Body of pancreas (tissue), 4 donors: ENCODE results near the gene P2RX6. TPM values are rescaled to one million over a fixed set of nuclear protein-coding genes. Genes with fewer than 3 reads are reported as not detected.

ENCODE experiments used
- ATAC-seq: fragments of 150-250 bp; one replicate; pipeline ENCODE4 v1.9.1; 2016
- DNase-seq, 4 donors: peaks; one replicate each; pipeline ENCODE4 v3.0.0-alpha.2; 2019
- H3K27ac ChIP-seq, 4 donors: fragments of 200-600 bp; sonication (generic); 1 replicate in 3 of 4; 2 replicates in 1 of 4; pipeline versions ENCODE4 v1.5.1 to v1.6.1; 2016 to 2019; ENCODE audit warnings: mild to moderate bottlenecking in 1 of 4, mixed read lengths in 1 of 4, moderate library complexity in 1 of 4
- H3K27me3 ChIP-seq, 2 donors: fragments of 200-600 bp; sonication (generic); one replicate each; pipeline ENCODE4 v1.6.0; 2016; ENCODE audit warnings: mild to moderate bottlenecking in 1 of 2
- H3K36me3 ChIP-seq, 2 donors: fragments of 200-600 bp; sonication (generic); replicated peaks in 1 of 2; 2 replicates each; pipeline ENCODE4 v1.5.1; 2016; ENCODE audit warnings: low read depth in 2 of 2; ENCODE audit not compliant: insufficient read depth in 1 of 2
- H3K4me1 ChIP-seq: fragments of 200-600 bp; sonication (generic); one replicate; pipeline ENCODE4 v1.6.0; 2016
- H3K4me3 ChIP-seq, 2 donors: fragments of 200-600 bp; sonication (generic); 1 replicate in 1 of 2; 2 replicates in 1 of 2; pipeline ENCODE4 v1.5.1; 2016 to 2019
- H3K9me3 ChIP-seq, 3 donors: fragments of 200-600 bp; sonication (generic); 1 replicate in 2 of 3; 2 replicates in 1 of 3; pipeline ENCODE4 v1.5.1; 2016
- POLR2A ChIP-seq, 3 donors: fragments of 450-650 bp; IDR thresholded peaks; one replicate each; pipeline ENCODE4 v1.6.1; 2016; ENCODE audit warnings: antibody characterized with exemption in 3 of 3, mild to moderate bottlenecking in 2 of 3
- WGBS, 2 donors: methylation state at CpG; one replicate each; pipeline ENCODE4 v1.1.5; 2017; 5-methylcytosine and 5-hydroxymethylcytosine counted together
- intact Hi-C: fragments of 100-400 bp; cut with DNase I; formaldehyde crosslinking; loops from one replicate; pipeline ENCODE4 v1.15.1; 2023
- total RNA-seq, 2 donors: library from RNA; depleted of rRNA; stranded (reverse); fragments of >200 nt; gene quantifications; one replicate each; pipeline ENCODE4 v1.1.0, GENCODE V29; 2016
- TF ChIP-seq, protein P1 (sequence below), 7 experiments: fragments of 450-650 bp in 4 of 7; fragments of 200-600 bp in 3 of 7; sonication (generic) in 3 of 7; IDR thresholded peaks; one replicate each; pipeline ENCODE4 v1.5.1; 2016 to 2019; ENCODE audit warnings: antibody characterized with exemption in 7 of 7

P2RX6 gene
- not detected for total RNA-seq

DNA sequence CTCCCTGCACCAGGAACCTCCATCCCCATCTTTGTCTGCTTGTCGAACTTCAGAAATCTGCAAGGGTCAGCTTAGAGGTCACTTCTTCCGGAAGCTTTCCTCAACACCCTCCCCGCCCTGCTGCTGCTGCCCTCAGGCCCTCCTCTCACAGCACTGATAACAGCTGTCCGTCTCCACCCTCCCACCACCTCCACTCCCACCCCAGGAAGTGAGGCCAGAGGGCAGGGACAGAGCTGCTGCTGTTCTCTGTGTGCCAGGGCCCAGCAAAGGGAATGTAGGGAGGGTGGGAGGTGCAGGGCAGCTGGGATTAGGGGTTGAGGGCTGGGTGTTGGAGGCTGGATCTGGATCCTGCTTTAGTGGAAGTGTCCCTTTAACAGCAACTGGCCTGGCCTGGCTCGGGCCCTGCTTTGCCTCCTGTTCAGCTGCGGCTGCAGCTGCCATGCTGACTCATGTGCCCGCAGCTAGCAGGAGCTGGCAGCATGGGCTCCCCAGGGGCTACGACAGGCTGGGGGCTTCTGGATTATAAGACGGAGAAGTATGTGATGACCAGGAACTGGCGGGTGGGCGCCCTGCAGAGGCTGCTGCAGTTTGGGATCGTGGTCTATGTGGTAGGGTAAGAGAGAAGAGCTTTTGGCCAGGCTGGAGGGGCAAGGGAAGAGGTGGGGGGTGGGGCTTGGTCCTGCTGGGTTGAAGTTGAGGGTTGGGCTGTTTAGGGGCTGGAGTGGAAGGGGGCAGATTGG, at the start of gene P2RX6:
TSS of gene P2RX6 (plus strand) at position 440 of the 740 bp plus-strand sequence. CDS start at position 450, 10 bp downstream.
- Histone ChIP-seq H3K36me3 (no peaks in the 10 kb centered on the region), H3K27ac (peak within 1 kb of the TSS in 3 of 4 donors; percentile 21 to 46 (median 30)), H3K27me3 (no peaks in the 10 kb centered on the region), H3K9me3 (no peaks in the 10 kb centered on the region), H3K4me3 (no peak within 1 kb of the TSS), H3K4me1 (peaks cover 16% of the 10 kb centered on the region)
- DNase-seq (peak in 1 of 4 donors; percentile 23), ATAC-seq (no peak)
- intact Hi-C loops = loop anchor here (10.0 kb wide), 1 partner anchor 50 kb away; the partner anchor contains the start of gene AIFM3
- TF ChIP-seq, protein P1, sequence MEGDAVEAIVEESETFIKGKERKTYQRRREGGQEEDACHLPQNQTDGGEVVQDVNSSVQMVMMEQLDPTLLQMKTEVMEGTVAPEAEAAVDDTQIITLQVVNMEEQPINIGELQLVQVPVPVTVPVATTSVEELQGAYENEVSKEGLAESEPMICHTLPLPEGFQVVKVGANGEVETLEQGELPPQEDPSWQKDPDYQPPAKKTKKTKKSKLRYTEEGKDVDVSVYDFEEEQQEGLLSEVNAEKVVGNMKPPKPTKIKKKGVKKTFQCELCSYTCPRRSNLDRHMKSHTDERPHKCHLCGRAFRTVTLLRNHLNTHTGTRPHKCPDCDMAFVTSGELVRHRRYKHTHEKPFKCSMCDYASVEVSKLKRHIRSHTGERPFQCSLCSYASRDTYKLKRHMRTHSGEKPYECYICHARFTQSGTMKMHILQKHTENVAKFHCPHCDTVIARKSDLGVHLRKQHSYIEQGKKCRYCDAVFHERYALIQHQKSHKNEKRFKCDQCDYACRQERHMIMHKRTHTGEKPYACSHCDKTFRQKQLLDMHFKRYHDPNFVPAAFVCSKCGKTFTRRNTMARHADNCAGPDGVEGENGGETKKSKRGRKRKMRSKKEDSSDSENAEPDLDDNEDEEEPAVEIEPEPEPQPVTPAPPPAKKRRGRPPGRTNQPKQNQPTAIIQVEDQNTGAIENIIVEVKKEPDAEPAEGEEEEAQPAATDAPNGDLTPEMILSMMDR (IDR thresholded peaks at IDR 0.05) = no peak
- no peak for TF ChIP-seq POLR2A (IDR thresholded peaks at IDR 0.05)
- WGBS, 2 donors = 26 to 34% methylated on average over 11 to 12 of the region's 12 CpGs

DNA sequence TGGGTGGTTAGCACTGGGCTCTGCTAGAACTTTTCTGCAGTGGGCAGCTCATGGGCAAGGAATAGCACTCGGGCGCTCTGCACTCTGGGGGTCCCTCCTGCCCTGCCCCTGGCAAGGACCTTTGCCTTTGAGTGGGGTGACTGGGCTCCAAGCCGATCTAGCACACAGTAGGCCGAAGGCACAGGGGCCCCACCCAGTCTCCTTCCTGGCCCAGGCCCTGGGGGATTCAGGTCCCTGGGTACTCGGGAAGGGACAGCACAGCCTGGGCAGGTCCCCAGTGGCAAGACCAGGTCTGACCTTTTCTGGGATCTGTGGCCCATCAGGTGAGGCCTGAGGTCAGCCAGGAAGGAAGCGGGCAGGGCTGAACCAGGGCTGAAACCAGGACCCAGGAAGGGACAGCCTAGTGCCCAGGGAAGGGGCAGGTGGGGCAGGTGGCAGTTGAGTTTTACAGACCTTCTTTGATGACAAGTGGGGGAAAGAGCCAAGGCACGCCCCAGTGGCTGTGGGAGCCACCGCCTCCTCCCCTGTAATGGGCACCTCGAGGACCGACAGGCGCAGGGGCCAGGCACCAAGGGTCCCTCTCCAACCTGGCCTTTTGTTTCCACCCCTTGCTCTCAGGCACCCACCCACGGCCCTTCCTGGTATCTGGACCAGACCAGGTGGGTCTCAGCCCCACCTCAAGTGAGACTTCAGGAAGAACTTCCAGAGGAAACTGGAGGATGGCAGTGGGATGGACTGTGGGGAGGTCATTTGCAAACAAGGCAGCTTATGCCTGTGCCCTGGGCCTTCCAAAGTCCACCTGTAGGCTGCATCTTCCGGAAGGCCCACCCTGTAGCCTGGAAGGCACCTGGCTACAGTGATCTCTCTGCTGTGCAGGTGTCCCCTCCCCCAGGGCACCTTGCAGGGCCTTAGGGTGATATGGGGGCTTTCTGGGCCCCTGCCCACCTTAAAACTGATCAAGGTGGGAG, 48.8 kb upstream of the P2RX6 start:
- intact Hi-C loops = loop anchor here (10.0 kb wide), 2 partner anchors 49 to 51 kb away; partner anchors contain the start of genes CRKL and P2RX6
- no peak for ATAC-seq
- no peak for DNase-seq

DNA sequence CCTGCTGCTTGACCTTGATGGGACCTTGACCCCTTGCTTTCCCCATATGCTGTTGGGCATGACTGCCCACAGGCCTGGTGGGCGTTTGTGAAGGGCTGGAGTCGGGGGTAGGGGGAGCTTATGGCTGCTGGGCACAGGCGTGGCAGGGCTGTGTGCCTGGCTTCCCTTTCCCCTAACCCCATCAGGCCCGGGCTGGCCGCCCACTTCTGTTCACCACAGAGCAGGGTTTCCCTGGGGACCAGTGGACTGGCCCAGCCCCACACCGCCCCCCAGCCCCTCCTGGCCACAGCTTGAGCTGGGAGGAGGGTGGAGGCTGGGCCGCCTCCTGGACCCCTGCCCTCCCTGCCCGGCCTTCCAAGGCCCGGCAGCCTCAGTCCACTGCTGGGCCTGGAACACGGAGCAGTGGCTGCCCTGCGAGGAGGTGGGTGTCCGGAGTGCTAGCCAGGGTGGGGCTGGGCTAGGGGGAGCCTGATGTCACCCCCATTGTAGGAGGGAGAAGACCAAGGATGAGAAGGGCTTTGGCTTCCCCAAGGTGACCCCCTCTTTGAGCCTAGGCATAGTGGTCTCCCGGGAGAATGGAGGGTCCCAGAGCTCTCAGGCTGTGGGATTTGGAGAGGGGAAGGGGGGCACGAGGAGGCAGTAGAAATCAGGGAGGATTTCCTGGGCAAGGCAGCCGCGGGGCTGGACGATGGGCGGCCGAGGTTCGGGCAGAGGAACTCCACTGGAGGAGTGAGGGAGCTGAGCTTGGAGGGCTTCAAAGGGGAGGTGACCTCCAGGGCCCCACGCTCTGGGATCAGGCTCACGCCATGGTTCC, 47.9 kb upstream of the P2RX6 start, which contains the start of gene AIFM3:
TSS of gene AIFM3 (plus strand) at position 373 of the 814 bp plus-strand sequence. CDS start 690 bp downstream, outside the sequence.
- H3K4me3 ChIP-seq = no peak within 1 kb of the TSS
- ATAC-seq (no peak), DNase-seq (no peak)
- TF ChIP-seq, protein P1 (IDR thresholded peaks at IDR 0.05) = no peak
- TF ChIP-seq POLR2A (IDR thresholded peaks at IDR 0.05) = no peak
- intact Hi-C loops = loop anchor here (10.0 kb wide), 2 partner anchors 48 to 52 kb away; partner anchors contain the start of genes CRKL and P2RX6
- no peaks in the 10 kb centered on the region for H3K36me3 ChIP-seq
- H3K9me3 ChIP-seq = no peaks in the 10 kb centered on the region
- peaks cover 11% of the 10 kb centered on the region for H3K4me1 ChIP-seq
- H3K27me3 ChIP-seq = peaks cover 0 to 3% of the 10 kb centered on the region in 2 donors
- H3K27ac ChIP-seq = no peak within 1 kb of the TSS
- WGBS, 2 donors = 63 to 79% methylated on average over 14 to 21 of the region's 22 CpGs

More for the DNA sequence above, 48.8 kb upstream of the P2RX6 start:
- Histone ChIP-seq H3K9me3 (no peaks in the 10 kb centered on the region), H3K27ac (no peak overlapping the region), H3K4me1 (peaks cover 11% of the 10 kb centered on the region), H3K4me3 (no peak overlapping the region), H3K27me3 (peaks cover 0 to 3% of the 10 kb centered on the region in 2 donors), H3K36me3 (no peaks in the 10 kb centered on the region)
- 82% methylated on average over 12 of the region's 13 CpGs; no CpG with 5 or more reads in 1 of the 2 donors for WGBS, 2 donors
- no peak for TF ChIP-seq POLR2A (IDR thresholded peaks at IDR 0.05)
- TF ChIP-seq, protein P1 (IDR thresholded peaks at IDR 0.05) = no peak

DNA sequence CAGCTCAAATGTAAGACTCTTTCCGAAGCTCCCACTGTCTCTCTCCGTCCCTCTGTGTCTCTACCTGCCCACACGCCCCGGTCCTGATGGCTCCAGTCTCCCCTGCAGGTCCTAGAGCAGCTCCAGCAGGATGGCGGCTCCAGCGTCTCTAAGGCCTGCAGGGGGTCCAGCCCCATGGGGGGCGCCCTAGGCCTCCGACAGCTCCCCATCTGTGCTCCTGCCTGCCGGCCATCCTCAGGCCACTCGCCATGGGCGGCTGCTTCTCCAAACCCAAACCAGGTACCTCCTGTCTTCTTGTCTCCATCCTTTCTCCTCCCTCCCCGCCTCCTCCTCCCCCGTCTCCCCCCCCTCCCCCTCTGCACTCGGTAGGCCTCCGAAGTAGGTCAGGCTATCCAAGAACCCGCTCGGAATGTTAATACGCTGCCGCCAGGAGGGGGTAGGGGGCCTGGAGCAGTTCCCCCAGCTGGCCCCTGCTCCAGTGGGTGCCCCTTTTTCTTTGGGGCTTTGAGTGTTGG, 47.2 kb upstream of the P2RX6 start:
- Histone ChIP-seq H3K27ac (no peak overlapping the region), H3K4me3 (no peak overlapping the region), H3K36me3 (no peaks in the 10 kb centered on the region), H3K9me3 (no peaks in the 10 kb centered on the region), H3K27me3 (peaks cover 0 to 3% of the 10 kb centered on the region in 2 donors), H3K4me1 (peaks cover 11% of the 10 kb centered on the region)
- intact Hi-C loops = loop anchor here (10.0 kb wide), 2 partner anchors 47 to 53 kb away; partner anchors contain the start of genes CRKL and P2RX6
- WGBS, 2 donors = 62 to 69% methylated on average over 15 to 16 of the region's 19 CpGs
- TF ChIP-seq, protein P1 (IDR thresholded peaks at IDR 0.05) = no peak
- TF ChIP-seq POLR2A (IDR thresholded peaks at IDR 0.05) = no peak
- DNase-seq = no peak
- no peak for ATAC-seq
